ENCODE measurements around the gene C14orf93.
"Not testable (repeated sequence)": the region's sequence is repeated elsewhere in the genome, so short reads cannot be mapped to it uniquely, and the experiment has no call there.

The C14orf93 gene

DNA sequence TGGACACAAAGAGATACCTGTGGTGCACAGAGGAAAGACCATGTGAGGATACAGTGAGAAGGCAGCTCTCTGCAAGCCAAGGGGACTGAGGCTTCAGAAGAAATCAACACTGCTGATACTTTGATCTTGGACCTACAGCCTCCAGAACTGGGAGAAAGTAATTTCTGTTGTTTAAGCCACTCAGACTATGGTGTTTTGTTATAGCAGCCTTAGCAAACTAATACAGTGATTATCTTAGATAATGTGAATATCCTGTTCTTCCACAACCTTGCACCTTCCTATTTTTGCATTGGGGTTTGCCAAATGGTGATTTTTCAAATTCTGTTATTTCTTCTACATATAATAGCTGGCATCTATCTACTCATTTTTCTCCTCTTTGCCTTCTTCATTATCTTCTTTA lies 8.2 kb upstream of the C14orf93 start:
- no peak for DNase-seq

DNA sequence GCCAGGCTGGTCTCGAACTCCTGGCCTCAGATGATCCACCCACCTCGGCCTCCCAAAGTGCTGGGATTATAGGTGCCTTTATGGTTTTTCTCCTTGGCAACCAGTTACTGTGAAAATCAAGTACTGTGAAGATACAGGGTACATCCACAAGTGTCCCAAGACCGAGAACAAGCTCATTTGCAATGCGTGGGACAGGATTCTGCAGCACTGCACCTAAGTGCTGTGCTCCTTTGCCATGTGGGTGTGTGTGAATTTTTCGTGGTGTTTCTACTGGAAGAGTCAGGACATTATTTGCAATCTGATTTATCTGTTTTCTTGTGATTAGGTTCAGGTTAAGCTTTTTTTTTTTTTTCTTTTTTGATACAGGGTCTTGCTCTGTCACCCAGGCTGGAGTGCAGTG lies 7.1 kb upstream of the C14orf93 start:
- no peak for DNase-seq

GRCh38 chr14:23015618-23016017 lies 5.7 kb upstream of the C14orf93 start:
- no peak for DNase-seq

- DNase-seq = not testable (repeated sequence)
Measured at GRCh38 chr14:23013749-23014054, 3.8 kb upstream of the C14orf93 start.

GRCh38 chr14:23013054-23013748 lies 3.3 kb upstream of the C14orf93 start:
- no peak for DNase-seq

DNA sequence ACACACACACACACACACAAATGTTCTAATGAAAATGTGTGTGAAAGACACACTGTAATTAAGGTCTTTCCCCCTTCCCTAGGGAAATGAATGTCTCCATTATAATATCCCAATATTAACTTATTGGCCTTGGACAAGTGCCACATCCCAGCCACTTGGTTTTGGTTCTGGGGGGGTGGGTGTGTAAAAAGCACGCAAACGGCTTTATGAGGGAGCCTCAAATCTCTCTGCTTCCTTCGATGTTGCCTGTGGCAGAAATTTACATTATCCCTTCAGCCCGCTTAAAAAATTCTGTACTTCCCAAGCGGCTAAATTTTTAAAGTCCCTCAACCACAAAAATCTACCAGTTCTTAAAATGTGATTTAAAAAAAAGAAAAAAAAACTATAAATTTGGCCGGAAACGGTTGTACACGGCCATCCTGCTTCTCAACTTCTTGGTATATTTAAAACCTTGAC lies 432 bp downstream of the C14orf93 start:
- DNase-seq = no peak

- DNase-seq = peak; percentile 54
Measured at GRCh38 chr14:23008831-23009230, 1.1 kb downstream of the C14orf93 start.

- peak; percentile 99 for DNase-seq
Measured at GRCh38 chr14:23006544-23007419, 3.2 kb downstream of the C14orf93 start.

DNA sequence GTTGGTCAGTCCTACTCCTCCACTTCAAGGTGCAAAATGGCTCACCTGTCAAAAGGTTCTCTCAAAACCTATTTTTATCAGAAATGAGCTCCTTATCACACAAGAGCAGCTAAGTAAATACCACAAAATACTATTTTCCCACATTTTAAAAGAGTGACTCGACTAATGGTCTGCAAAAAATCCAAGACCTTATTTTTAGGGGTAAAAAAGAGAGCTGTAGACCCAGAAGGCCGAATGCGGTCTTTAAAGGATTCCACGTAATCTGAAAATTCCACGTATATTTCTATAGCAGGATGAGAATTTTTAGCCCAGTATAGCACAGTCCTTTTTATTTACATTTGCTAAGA lies 3.8 kb downstream of the C14orf93 start:
- DNase-seq = no peak

DNA sequence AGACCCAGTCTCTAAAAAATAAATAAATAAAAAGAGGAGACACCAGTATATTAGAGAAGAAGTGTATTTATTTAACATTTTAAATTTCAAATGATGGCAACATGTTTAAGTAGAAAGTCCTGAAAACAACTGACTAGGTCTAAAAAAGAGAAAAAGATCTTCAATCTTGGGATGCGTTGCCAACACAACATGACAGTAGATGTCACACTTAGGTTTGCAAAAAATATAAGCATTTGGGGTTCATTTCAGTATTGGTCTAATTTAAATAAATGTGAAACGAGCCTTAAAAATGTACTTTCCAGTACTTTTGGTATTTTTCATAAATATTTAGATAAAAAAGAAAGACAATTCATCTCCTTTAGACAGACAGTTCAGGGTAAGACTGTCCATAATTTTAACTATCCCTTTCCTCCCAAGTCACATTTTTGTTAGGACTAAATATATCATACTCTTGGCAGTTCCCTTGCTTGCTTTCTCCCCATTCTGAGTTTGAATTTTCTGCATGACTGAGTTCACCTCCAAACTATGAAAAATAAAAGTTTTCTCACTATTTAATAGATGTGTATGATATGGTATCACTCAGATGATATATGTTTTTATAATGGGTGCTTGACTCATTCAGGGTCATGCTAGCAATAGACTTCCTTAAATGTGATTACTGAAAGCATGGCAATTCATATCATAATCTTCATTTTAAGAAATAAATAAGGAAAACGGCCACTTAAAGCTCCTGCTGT lies 4.3 kb downstream of the C14orf93 start:
- DNase-seq = peak; percentile 46

GRCh38 chr14:23004274-23004673 lies 5.7 kb downstream of the C14orf93 start:
- not testable (repeated sequence) for DNase-seq

DNA sequence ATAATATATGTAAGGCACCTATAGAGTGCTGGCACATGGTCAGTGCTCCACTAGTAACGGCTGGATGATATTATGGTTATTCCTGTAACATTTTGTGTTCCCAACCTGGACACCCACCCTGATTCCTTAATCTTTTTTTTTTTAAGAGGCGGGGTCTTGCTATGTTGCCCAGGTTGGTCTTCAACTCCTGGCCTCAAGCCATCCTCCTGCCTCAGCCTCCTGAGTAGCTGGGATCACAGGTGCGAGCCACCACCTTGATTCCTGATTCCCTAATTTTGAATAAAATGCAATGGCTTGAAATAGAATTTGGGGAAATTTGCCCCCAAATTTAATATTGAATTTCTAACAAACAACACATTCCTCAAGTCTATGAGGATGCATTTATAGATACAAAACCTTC lies 7.4 kb downstream of the C14orf93 start:
- no peak for DNase-seq

GRCh38 chr14:23000860-23001259 lies 9.1 kb downstream of the C14orf93 start:
- no peak for DNase-seq

DNA sequence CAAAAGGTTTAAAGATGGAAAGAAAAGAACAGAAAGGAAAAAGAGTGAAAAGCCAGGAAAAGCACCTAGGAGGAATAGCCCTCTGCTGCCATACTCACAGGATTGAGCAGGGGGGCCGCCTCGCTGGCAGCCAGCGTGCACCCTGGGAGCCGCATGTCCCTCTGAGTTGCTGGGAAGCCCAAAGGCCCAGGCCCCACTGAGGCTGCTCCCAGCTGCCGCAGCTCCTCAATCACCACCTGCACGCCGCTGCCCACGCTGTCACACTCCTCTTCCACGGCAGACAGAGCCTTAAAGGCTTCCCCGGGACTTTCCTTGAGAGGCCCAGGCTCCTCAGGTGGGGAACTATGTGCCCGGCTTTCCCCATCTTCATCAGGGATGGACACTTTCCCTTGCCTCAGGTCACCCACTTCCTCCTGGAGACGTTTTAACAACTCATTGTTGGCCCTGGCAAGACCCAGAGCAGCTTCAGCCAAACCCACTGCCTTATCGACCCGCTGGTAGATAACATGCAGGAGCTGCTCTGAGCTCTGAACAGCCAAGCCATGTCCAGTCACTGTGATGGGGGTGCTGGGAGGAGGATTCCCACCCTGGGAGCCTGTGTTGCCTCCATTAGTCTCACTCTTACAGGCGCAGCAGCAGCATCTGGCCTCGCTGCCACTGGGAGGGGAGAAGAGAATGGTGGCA lies 11.5 kb downstream of the C14orf93 start:
- no peak for DNase-seq

- DNase-seq = no peak
Measured at GRCh38 chr14:22997676-22998323, 12.1 kb downstream of the C14orf93 start.

GRCh38 chr14:22996768-22997654 lies 12.9 kb downstream of the C14orf93 start:
- no peak for DNase-seq

- DNase-seq = no peak
Measured at GRCh38 chr14:22995889-22996625, 13.9 kb downstream of the C14orf93 start.

GRCh38 chr14:22994762-22995275 lies 15.1 kb downstream of the C14orf93 start:
- DNase-seq = peak; percentile 84

- no peak for DNase-seq
Measured at GRCh38 chr14:22993517-22993916, 16.4 kb downstream of the C14orf93 start.

DNA sequence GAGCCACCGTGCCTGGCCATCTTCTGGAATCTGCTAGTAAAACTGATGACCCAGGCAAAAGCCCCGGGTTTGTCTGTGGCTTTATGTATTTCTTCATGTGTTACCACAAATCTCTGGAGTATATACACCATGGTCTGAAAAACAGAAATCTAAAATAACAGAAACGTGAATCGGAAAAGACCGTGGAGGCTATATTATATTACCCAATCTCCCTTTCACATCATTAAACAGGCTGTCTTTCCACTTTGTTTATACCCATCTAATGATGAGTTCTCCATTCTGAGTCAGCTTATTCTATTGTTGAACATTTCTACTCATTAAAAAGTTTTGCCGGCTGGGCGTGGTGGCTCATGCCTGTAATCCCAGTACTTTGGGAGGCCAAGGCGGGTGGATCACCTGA lies 18.1 kb downstream of the C14orf93 start:
- no peak for DNase-seq

DNA sequence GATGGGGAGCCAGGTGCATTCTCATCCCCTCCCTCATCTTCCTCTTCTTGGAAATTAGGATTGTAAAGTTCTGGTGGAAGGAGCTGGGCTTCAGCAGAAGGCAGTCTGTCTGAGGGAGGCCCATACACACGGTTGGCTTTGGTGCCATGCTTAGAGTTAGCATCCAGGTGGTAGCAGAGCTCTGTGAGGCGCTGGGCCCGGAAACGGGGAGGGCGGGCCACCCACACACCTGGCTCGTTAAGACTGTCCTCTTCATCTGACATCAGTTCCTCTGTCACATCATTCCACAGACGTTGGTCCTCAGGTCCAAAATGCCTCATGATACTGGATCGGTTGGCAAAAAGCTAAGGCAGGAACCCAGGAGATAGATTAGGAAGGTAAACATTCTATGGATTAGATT lies 22.7 kb downstream of the C14orf93 start:
- no peak for DNase-seq
